ENCODE measurements around the gene PRKCA.
"Not testable (repeated sequence)": the region's sequence is repeated elsewhere in the genome, so short reads cannot be mapped to it uniquely, and the experiment has no call there.

Gene PRKCA

DNA sequence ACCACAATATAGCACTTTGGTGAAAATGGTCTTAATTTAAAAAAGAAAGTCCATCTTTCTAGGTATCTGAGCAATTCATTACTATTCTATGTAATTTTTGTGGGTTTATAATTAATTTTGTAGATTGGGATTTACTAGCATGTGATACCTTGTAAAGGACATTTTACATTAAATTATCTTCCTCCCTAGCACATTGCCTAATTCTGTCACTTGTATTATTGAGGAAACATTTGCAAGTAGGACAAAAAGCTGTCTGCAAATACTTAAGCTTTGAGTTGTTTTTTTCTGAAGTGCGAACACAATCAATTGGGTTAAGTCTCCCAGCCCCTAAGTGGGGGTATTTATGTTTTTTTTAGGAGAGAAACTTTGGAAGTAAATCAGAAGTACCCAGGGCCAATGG, 167.0 kb downstream of the PRKCA start:
- no peak overlapping the region for H3K4me3 Mint-ChIP-seq
- peak overlapping the region; percentile 33 for H3K27ac Mint-ChIP-seq
- no peaks in the 10 kb centered on the region for H3K27me3 Mint-ChIP-seq
- peaks cover 71% of the 10 kb centered on the region for H3K36me3 Mint-ChIP-seq (ENCODE audit: low read depth)
- no peaks in the 10 kb centered on the region for H3K9me3 Mint-ChIP-seq
- no peak for DNase-seq
- peaks cover 86% of the 10 kb centered on the region for H3K4me1 Mint-ChIP-seq (ENCODE audit: low read depth)

GRCh38 chr17:66469890-66470289, 167.5 kb downstream of the PRKCA start:
- H3K27ac Mint-ChIP-seq, result peak overlapping the region; percentile 33
- H3K4me1 Mint-ChIP-seq (ENCODE audit: low read depth), result peaks cover 87% of the 10 kb centered on the region
- no peaks in the 10 kb centered on the region for H3K9me3 Mint-ChIP-seq
- H3K36me3 Mint-ChIP-seq (ENCODE audit: low read depth), result peaks cover 75% of the 10 kb centered on the region
- H3K27me3 Mint-ChIP-seq, result no peaks in the 10 kb centered on the region
- H3K4me3 Mint-ChIP-seq, result no peak overlapping the region
- no peak for DNase-seq

- Mint-ChIP-seq H3K4me1 (ENCODE audit: low read depth) (peaks cover 85% of the 10 kb centered on the region), H3K27me3 (no peaks in the 10 kb centered on the region)
Measured at GRCh38 chr17:66472123-66472522, 169.7 kb downstream of the PRKCA start.

GRCh38 chr17:66474258-66474657, 171.8 kb downstream of the PRKCA start:
- Mint-ChIP-seq H3K27me3 (no peaks in the 10 kb centered on the region), H3K4me3 (no peak overlapping the region), H3K4me1 (ENCODE audit: low read depth) (peaks cover 64% of the 10 kb centered on the region), H3K27ac (no peak overlapping the region), H3K9me3 (peaks cover 4% of the 10 kb centered on the region), H3K36me3 (ENCODE audit: low read depth) (peaks cover 76% of the 10 kb centered on the region)
- DNase-seq, result no peak

More at GRCh38 chr17:66472123-66472522, 169.7 kb downstream of the PRKCA start:
- Mint-ChIP-seq H3K4me3 (no peak overlapping the region), H3K36me3 (ENCODE audit: low read depth) (peaks cover 80% of the 10 kb centered on the region), H3K27ac (no peak overlapping the region), H3K9me3 (no peaks in the 10 kb centered on the region)
- DNase-seq, result no peak

DNA sequence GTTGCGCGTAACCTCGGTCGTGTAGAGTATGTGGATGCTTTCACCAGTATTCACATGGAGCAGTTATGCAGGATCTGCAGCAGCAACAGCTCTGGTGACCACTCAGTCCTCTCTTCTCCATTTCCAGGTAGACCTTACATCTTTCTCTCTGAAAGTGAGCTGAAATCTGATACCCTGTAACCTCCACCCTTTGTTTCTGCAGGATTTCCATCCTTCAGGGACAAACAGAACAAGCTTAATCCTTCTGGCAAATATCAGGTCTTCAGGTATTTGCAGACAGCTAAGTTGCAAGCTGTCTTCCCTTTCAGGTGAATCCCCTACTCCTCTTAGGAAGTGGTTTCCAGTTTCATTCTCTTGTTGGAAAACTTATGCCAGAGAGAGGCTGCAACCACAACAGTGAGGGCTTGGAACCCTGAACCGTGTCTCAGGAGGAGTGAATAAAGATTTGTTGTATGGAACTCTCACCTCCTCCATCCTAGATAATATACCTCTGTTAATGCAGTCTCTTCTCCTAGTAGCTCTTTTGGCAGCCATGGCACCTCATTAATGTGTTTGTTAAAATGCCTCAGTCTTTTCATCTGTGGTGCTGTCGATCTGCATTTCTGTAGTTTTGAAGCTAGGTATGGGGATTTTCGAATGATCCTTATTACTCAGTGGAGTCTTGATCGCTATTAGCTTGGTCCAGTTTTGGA, 172.5 kb downstream of the PRKCA start:
- Mint-ChIP-seq H3K4me3 (no peak overlapping the region), H3K9me3 (peaks cover 4% of the 10 kb centered on the region), H3K27ac (no peak overlapping the region), H3K27me3 (no peaks in the 10 kb centered on the region), H3K4me1 (ENCODE audit: low read depth) (peaks cover 61% of the 10 kb centered on the region), H3K36me3 (ENCODE audit: low read depth) (peaks cover 78% of the 10 kb centered on the region)
- DNase-seq, result no peak

- no peaks in the 10 kb centered on the region for H3K27me3 Mint-ChIP-seq
- peaks cover 81% of the 10 kb centered on the region for H3K36me3 Mint-ChIP-seq (ENCODE audit: low read depth)
- no peak for DNase-seq
- no peak overlapping the region for H3K4me3 Mint-ChIP-seq
- peaks cover 4% of the 10 kb centered on the region for H3K9me3 Mint-ChIP-seq
- H3K4me1 Mint-ChIP-seq (ENCODE audit: low read depth), result peaks cover 61% of the 10 kb centered on the region
- peak overlapping the region; percentile 26 for H3K27ac Mint-ChIP-seq
Measured at GRCh38 chr17:66476014-66476413, 173.6 kb downstream of the PRKCA start.

DNA sequence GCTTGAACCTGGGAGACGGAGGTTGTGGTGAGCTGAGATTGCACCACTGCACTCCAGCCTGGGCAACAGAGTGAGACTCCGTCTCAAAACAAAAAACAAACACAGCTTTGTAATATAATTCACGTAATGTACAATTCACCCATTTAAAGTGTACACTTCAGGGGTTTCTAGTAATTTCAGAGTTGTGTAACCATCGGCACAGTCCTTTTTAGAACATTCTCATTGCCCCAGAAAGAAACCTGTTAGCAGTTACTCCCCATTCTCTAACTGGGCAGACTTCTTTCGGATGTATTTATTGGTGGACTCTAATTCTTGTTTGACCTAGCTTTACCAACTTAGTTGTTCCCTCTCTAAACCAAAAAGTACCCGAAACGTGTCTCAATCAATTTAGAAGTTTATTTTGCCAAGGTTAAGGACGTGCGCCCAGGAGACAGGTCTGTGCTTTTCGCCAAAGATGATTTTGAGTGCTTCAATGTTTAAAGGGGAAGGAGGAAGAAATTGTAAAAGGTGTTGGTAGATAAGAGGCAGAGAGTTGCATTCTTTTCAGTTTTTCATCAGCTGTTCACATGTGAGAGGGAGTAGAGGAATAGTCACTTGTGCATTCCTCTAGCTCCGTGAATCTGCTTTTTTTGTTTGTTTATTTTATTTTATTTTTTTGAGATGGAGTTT, 175.3 kb downstream of the PRKCA start:
- Mint-ChIP-seq H3K36me3 (ENCODE audit: low read depth) (peaks cover 75% of the 10 kb centered on the region), H3K4me3 (no peak overlapping the region), H3K27me3 (no peaks in the 10 kb centered on the region), H3K27ac (no peak overlapping the region), H3K9me3 (peaks cover 4% of the 10 kb centered on the region), H3K4me1 (ENCODE audit: low read depth) (peaks cover 59% of the 10 kb centered on the region)
- DNase-seq, result no peak

DNA sequence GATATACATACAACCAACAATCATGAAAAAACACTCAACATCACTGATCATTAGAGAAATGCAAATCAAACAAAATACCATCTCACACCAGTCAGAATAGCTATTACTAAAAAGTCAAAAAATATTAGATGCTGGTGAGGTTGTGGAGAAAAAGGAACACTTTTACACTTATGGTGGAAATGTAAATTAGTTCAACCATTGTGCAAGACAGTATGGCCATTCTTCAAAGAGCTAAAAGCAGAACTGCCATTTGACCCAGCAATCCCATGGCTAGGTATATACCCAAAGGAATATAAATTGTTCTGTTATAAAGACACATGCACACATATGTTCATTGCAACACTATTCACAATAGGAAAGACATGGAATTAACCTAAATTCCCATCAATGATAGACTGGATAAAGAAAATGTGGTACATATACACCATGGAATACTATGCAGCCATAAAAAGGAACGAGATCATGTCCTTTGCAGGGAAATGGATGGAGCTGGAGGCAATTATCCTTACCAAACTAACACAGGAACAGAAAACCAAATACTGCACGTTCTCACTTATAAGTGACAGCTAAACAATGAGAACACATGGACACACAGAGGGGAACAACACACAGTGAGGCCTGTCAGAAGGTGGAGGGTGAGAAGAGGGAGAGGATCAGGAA, 176.9 kb downstream of the PRKCA start:
- peaks cover 57% of the 10 kb centered on the region for H3K4me1 Mint-ChIP-seq (ENCODE audit: low read depth)
- DNase-seq, H3K27me3 Mint-ChIP-seq, H3K27ac Mint-ChIP-seq, H3K4me3 Mint-ChIP-seq, H3K9me3 Mint-ChIP-seq: not testable (repeated sequence)
- H3K36me3 Mint-ChIP-seq (ENCODE audit: low read depth), result peaks cover 67% of the 10 kb centered on the region

- peak overlapping the region; percentile 47 for H3K27ac Mint-ChIP-seq
- peaks cover 55% of the 10 kb centered on the region for H3K4me1 Mint-ChIP-seq (ENCODE audit: low read depth)
- peaks cover 61% of the 10 kb centered on the region for H3K36me3 Mint-ChIP-seq (ENCODE audit: low read depth)
- H3K4me3 Mint-ChIP-seq, result no peak overlapping the region
- H3K27me3 Mint-ChIP-seq, result no peaks in the 10 kb centered on the region
- no peak for DNase-seq
- peaks cover 4% of the 10 kb centered on the region for H3K9me3 Mint-ChIP-seq
Measured at GRCh38 chr17:66480243-66480642, 177.8 kb downstream of the PRKCA start.

GRCh38 chr17:66480802-66481201, 178.4 kb downstream of the PRKCA start:
- DNase-seq, result no peak
- no peak overlapping the region for H3K4me3 Mint-ChIP-seq
- peaks cover 63% of the 10 kb centered on the region for H3K36me3 Mint-ChIP-seq (ENCODE audit: low read depth)
- no peak overlapping the region for H3K27ac Mint-ChIP-seq
- H3K9me3 Mint-ChIP-seq, result peaks cover 4% of the 10 kb centered on the region
- H3K27me3 Mint-ChIP-seq, result no peaks in the 10 kb centered on the region
- peaks cover 55% of the 10 kb centered on the region for H3K4me1 Mint-ChIP-seq (ENCODE audit: low read depth)

GRCh38 chr17:66481271-66481670, 178.9 kb downstream of the PRKCA start:
- H3K9me3 Mint-ChIP-seq, result peaks cover 4% of the 10 kb centered on the region
- H3K4me3 Mint-ChIP-seq, result no peak overlapping the region
- peak overlapping the region; percentile 32 for H3K27ac Mint-ChIP-seq
- no peaks in the 10 kb centered on the region for H3K27me3 Mint-ChIP-seq
- no peak for DNase-seq
- H3K36me3 Mint-ChIP-seq (ENCODE audit: low read depth), result peaks cover 63% of the 10 kb centered on the region
- H3K4me1 Mint-ChIP-seq (ENCODE audit: low read depth), result peaks cover 54% of the 10 kb centered on the region

DNA sequence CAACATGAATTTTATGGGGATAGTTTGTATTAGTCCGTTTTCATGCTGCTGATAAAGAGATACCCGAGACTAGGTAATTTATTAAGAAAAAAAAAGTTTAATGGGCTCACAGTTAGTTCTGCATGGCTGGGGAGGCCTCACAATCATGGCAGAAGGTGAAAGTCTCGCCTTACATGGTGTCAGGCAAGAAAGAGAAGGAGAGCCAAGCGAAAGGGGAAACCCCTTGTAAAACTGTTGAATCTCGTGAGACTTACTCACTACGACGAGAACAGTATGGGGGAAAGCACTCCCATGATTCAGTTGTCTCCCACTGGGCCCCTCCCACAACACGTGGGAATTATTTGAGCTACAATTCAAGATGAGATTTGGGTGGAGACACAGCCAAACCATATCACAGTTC, 181.5 kb downstream of the PRKCA start:
- H3K27me3 Mint-ChIP-seq, result no peaks in the 10 kb centered on the region
- no peak overlapping the region for H3K4me3 Mint-ChIP-seq
- H3K4me1 Mint-ChIP-seq (ENCODE audit: low read depth), result peaks cover 73% of the 10 kb centered on the region
- DNase-seq, result no peak
- H3K27ac Mint-ChIP-seq, result no peak overlapping the region
- H3K36me3 Mint-ChIP-seq (ENCODE audit: low read depth), result peaks cover 50% of the 10 kb centered on the region
- H3K9me3 Mint-ChIP-seq, result no peaks in the 10 kb centered on the region

GRCh38 chr17:66485309-66485947, 183.0 kb downstream of the PRKCA start:
- Mint-ChIP-seq H3K27me3 (no peaks in the 10 kb centered on the region), H3K4me1 (ENCODE audit: low read depth) (peaks cover 69% of the 10 kb centered on the region), H3K27ac (no peak overlapping the region), H3K36me3 (ENCODE audit: low read depth) (peaks cover 38% of the 10 kb centered on the region), H3K4me3 (no peak overlapping the region), H3K9me3 (no peaks in the 10 kb centered on the region)
- no peak for DNase-seq

GRCh38 chr17:66487121-66487520, 184.7 kb downstream of the PRKCA start:
- Mint-ChIP-seq H3K36me3 (ENCODE audit: low read depth) (peaks cover 38% of the 10 kb centered on the region), H3K27ac (no peak overlapping the region), H3K4me3 (no peak overlapping the region), H3K27me3 (no peaks in the 10 kb centered on the region), H3K9me3 (no peaks in the 10 kb centered on the region), H3K4me1 (ENCODE audit: low read depth) (peaks cover 74% of the 10 kb centered on the region)
- DNase-seq, result no peak

Data from activated T-cell treated with anti-CD3 and anti-CD28 coated beads, Interleukin-2, amount 50 U/mL, for 24 hours (primary cell).